Measurements from ENCODE around the gene NXN. TPM values are rescaled to one million over a fixed set of nuclear protein-coding genes. Genes with fewer than 3 reads are reported as not detected.

Gene NXN
- total RNA-seq, 1 experiment from 2014 or later, result 126 TPM

DNA sequence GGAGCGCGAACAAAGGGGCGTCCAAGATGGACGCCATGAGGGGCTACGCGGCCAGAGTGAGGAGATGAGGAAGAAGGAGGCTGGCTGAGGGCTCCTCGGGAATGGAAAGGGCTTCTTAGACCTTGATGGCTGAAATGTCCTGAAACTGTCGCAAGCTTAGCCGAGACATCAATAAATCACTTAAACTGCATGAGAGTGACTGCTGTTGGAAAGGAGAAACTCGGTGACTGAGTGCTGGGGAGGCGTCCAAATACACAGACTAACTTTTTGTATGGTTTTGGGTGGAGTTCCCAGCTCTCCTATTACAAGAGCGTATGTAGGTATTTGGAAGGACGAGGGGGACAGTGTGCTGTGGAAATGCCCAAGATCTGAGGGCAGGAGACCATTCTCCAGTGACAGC, 226.2 kb downstream of the NXN start:
- POLR2A ChIA-PET, result interaction anchor here (0.7 kb wide), 1 partner anchor 350 kb away, joined by 3 read pairs; no protein-coding TSS in a partner anchor
- intact Hi-C loops (cut with micrococcal nuclease; ENCODE audit: unreplicated experiment) (no loop called here), in situ Hi-C loops (cut with HindIII; ENCODE audit: low pct_unique_long_range_greater_than_20kb, low sequenced_read_pairs) (no loop called here)
- no TSS peak for BruUV-seq (replicated peaks)
- peaks cover 6% of the 10 kb centered on the region; the same call in 1 of the 2 replicates for H3K36me3 ChIP-seq (ENCODE audit: control insufficient read depth, insufficient read depth, low read length)
- DNase-seq (ENCODE audit: low read depth, low spot score) (no peak), ATAC-seq (no peak)
- no peaks in the 10 kb centered on the region for H3K27me3 ChIP-seq (ENCODE audit: control insufficient read depth, insufficient read depth, low read length)
- no peaks in the 10 kb centered on the region for H3K9me3 ChIP-seq (ENCODE audit: control insufficient read depth, insufficient read depth, low read depth, low read length)
- H3K4me1 ChIP-seq (ENCODE audit: control insufficient read depth, insufficient read depth, low read length), result peaks cover 4% of the 10 kb centered on the region
- H3K4me3 ChIP-seq (ENCODE audit: low read depth in 2 of 2, low read length in 2 of 2), result no peak overlapping the region
- no peak for TF ChIP-seq SIN3A (IDR thresholded peaks at IDR 0.05; ENCODE audit: borderline replicate concordance, insufficient read depth, low read depth, low read length)
- TF ChIP-seq POLR2AphosphoS5 (IDR thresholded peaks at IDR 0.05; ENCODE audit: low read depth, low read length), result no peak
- TF ChIP-seq REST (IDR thresholded peaks at IDR 0.05; ENCODE audit: insufficient read depth in 1 of 2, low read depth in 2 of 2, low read length in 1 of 2), result no peak
- TF ChIP-seq, protein P1, sequence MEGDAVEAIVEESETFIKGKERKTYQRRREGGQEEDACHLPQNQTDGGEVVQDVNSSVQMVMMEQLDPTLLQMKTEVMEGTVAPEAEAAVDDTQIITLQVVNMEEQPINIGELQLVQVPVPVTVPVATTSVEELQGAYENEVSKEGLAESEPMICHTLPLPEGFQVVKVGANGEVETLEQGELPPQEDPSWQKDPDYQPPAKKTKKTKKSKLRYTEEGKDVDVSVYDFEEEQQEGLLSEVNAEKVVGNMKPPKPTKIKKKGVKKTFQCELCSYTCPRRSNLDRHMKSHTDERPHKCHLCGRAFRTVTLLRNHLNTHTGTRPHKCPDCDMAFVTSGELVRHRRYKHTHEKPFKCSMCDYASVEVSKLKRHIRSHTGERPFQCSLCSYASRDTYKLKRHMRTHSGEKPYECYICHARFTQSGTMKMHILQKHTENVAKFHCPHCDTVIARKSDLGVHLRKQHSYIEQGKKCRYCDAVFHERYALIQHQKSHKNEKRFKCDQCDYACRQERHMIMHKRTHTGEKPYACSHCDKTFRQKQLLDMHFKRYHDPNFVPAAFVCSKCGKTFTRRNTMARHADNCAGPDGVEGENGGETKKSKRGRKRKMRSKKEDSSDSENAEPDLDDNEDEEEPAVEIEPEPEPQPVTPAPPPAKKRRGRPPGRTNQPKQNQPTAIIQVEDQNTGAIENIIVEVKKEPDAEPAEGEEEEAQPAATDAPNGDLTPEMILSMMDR (IDR thresholded peaks at IDR 0.05), result no peak
- TF ChIP-seq TCF7L2 (IDR thresholded peaks at IDR 0.05; ENCODE audit: low read depth, low read length), result no peak
- no peak overlapping the region for H3K27ac ChIP-seq (ENCODE audit: low read length)
- CTCF ChIA-PET, result interaction anchor here (0.5 kb wide), 1 partner anchor 188 kb away, joined by 3 read pairs; no protein-coding TSS in a partner anchor

GRCh38 chr17:752620-753219, 226.9 kb downstream of the NXN start:
- Histone ChIP-seq H3K36me3 (ENCODE audit: control insufficient read depth, insufficient read depth, low read length) (peaks cover 6% of the 10 kb centered on the region; the same call in 1 of the 2 replicates), H3K4me3 (ENCODE audit: low read depth in 2 of 2, low read length in 2 of 2) (peak overlapping the region; percentile 76 to 83), H3K27ac (ENCODE audit: low read length) (peak overlapping the region; percentile 85), H3K9me3 (ENCODE audit: control insufficient read depth, insufficient read depth, low read depth, low read length) (no peaks in the 10 kb centered on the region), H3K27me3 (ENCODE audit: control insufficient read depth, insufficient read depth, low read length) (no peaks in the 10 kb centered on the region), H3K4me1 (ENCODE audit: control insufficient read depth, insufficient read depth, low read length) (peaks cover 4% of the 10 kb centered on the region)
- DNase-seq (ENCODE audit: low read depth, low spot score) (no peak), ATAC-seq (peak; percentile 27; the same call in 1 of the 2 replicates)
- in situ Hi-C loops (cut with HindIII; ENCODE audit: low pct_unique_long_range_greater_than_20kb, low sequenced_read_pairs), result no loop called here
- CTCF ChIA-PET, result interaction anchor here (0.5 to 0.7 kb wide), 2 partner anchors 178 to 187 kb away, joined by 3 to 5 read pairs; no protein-coding TSS in a partner anchor
- intact Hi-C loops (cut with micrococcal nuclease; ENCODE audit: unreplicated experiment), result no loop called here
- POLR2A ChIA-PET, result interaction anchor here (0.6 kb wide), 1 partner anchor 11 kb away, joined by 9 read pairs; no protein-coding TSS in a partner anchor
- TF ChIP-seq REST (IDR thresholded peaks at IDR 0.05; ENCODE audit: insufficient read depth in 1 of 2, low read depth in 2 of 2, low read length in 1 of 2) (no peak), SIN3A (IDR thresholded peaks at IDR 0.05; ENCODE audit: borderline replicate concordance, insufficient read depth, low read depth, low read length) (no peak), POLR2AphosphoS5 (IDR thresholded peaks at IDR 0.05; ENCODE audit: low read depth, low read length) (no peak), TCF7L2 (IDR thresholded peaks at IDR 0.05; ENCODE audit: low read depth, low read length) (no peak)
- TF ChIP-seq, protein P1 (IDR thresholded peaks at IDR 0.05), result no peak
- no TSS peak for BruUV-seq (replicated peaks)

All from Panc1 (cell line).